ENCODE measurements around the gene DDX49.

GRCh38 chr19:18921593-18921992 is 2.1 kb downstream of the DDX49 start:
- TF ChIP-seq SPI1 (IDR thresholded peaks at IDR 0.05; ENCODE audit: low read depth, low read length) (no peak), POLR2A (IDR thresholded peaks at IDR 0.05; ENCODE audit: low read depth, low read length) (no peak), POLR2AphosphoS5 (IDR thresholded peaks at IDR 0.05; ENCODE audit: low read depth, low read length) (no peak), TAF1 (IDR thresholded peaks at IDR 0.05; ENCODE audit: low read depth, low read length) (no peak)
